Measurements from ENCODE around the gene CHSY3.

DNA sequence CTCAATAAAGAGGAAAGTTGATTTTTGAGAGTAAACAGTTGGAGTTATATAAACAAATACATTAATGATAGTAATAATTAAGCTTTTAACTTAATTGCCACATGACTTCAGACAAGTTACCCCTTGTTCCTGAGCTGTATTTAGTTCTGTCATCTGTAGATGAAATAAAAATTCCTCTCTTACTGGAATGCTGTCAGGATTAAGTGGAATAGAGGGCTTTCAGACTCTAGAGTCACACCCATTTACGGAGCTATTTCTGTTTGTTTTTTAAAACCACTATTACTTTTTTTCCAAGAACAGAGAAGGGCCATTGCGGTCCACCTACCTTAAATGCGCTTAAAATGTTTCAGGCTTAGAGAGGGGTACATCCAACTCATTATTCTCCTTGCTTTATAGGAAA lies 170.6 kb downstream of the CHSY3 start:
- TF ChIP-seq, protein P1, sequence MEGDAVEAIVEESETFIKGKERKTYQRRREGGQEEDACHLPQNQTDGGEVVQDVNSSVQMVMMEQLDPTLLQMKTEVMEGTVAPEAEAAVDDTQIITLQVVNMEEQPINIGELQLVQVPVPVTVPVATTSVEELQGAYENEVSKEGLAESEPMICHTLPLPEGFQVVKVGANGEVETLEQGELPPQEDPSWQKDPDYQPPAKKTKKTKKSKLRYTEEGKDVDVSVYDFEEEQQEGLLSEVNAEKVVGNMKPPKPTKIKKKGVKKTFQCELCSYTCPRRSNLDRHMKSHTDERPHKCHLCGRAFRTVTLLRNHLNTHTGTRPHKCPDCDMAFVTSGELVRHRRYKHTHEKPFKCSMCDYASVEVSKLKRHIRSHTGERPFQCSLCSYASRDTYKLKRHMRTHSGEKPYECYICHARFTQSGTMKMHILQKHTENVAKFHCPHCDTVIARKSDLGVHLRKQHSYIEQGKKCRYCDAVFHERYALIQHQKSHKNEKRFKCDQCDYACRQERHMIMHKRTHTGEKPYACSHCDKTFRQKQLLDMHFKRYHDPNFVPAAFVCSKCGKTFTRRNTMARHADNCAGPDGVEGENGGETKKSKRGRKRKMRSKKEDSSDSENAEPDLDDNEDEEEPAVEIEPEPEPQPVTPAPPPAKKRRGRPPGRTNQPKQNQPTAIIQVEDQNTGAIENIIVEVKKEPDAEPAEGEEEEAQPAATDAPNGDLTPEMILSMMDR (IDR thresholded peaks at IDR 0.05): no peak
- TF ChIP-seq POLR2A (IDR thresholded peaks at IDR 0.05) (no peak), POLR2AphosphoS5 (IDR thresholded peaks at IDR 0.05) (no peak)

Data from suprapubic skin (tissue), 4 donors.